ENCODE data around the gene CD109.
"Not testable (repeated sequence)": the region's sequence is repeated elsewhere in the genome, so short reads cannot be mapped to it uniquely, and the experiment has no call there.

Gene CD109

GRCh38 chr6:73690056-73690455 is 5.9 kb upstream of the CD109 start:
- no peak for DNase-seq

GRCh38 chr6:73691512-73691911 is 4.5 kb upstream of the CD109 start:
- no peak for DNase-seq

GRCh38 chr6:73694711-73695411 is 1.1 kb upstream of the CD109 start:
- DNase-seq, result no peak

GRCh38 chr6:73696966-73697655 is 1.1 kb downstream of the CD109 start:
- no peak for DNase-seq

GRCh38 chr6:73699676-73700459 is 3.9 kb downstream of the CD109 start:
- DNase-seq, result no peak

GRCh38 chr6:73702444-73702843 is 6.4 kb downstream of the CD109 start:
- no peak for DNase-seq

- DNase-seq, result no peak
These were observed 7.5 kb downstream of the CD109 start for GRCh38 chr6:73703466-73703865.

- DNase-seq, result peak; percentile 20
These were observed 8.3 kb downstream of the CD109 start for GRCh38 chr6:73704260-73704659.

- no peak for DNase-seq
These were observed 8.8 kb downstream of the CD109 start for GRCh38 chr6:73704798-73705197.

GRCh38 chr6:73706971-73707370 is 11.0 kb downstream of the CD109 start:
- no peak for DNase-seq

GRCh38 chr6:73710470-73710869 is 14.5 kb downstream of the CD109 start:
- no peak for DNase-seq

GRCh38 chr6:73710948-73711347 is 14.9 kb downstream of the CD109 start:
- DNase-seq, result no peak

- DNase-seq, result no peak
These were observed 16.7 kb downstream of the CD109 start for GRCh38 chr6:73712535-73713173.

GRCh38 chr6:73713426-73714147 is 17.6 kb downstream of the CD109 start:
- no peak for DNase-seq

- not testable (repeated sequence) for DNase-seq
These were observed 19.1 kb downstream of the CD109 start for GRCh38 chr6:73715111-73715508.

GRCh38 chr6:73719046-73719445 is 23.0 kb downstream of the CD109 start:
- DNase-seq, result no peak

GRCh38 chr6:73722318-73723060 is 26.5 kb downstream of the CD109 start:
- DNase-seq, result no peak

GRCh38 chr6:73723480-73723879 is 27.5 kb downstream of the CD109 start:
- DNase-seq, result not testable (repeated sequence)

GRCh38 chr6:73724389-73724788 is 28.4 kb downstream of the CD109 start:
- DNase-seq, result no peak

- DNase-seq, result not testable (repeated sequence)
These were observed 29.2 kb downstream of the CD109 start for GRCh38 chr6:73725192-73725591.

- no peak for DNase-seq
These were observed 31.1 kb downstream of the CD109 start for GRCh38 chr6:73727114-73727513.

Data from DMS153 (cell line).